SKM-1 treated with dmso at 0.1 percent for 144 hours (cell line): ENCODE data around the gene LRRC3B.
A peak's percentile ranks its signal among the peaks of the same experiment; 100 is the strongest.

Experiments
- DNase-seq: peaks from one replicate; lab custom pipeline; 2025; ENCODE audit not compliant: unreplicated experiment; lab: John Stamatoyannopoulos, UW

The LRRC3B gene

GRCh38 chr3:26704736-26705135 lies 82.2 kb downstream of the LRRC3B start:
- DNase-seq: no peak

GRCh38 chr3:26708501-26708900 lies 85.9 kb downstream of the LRRC3B start:
- DNase-seq: no peak

- DNase-seq: peak; percentile 33
Observed at GRCh38 chr3:26712211-26713026, 89.8 kb downstream of the LRRC3B start.

- no peak for DNase-seq
Observed at GRCh38 chr3:26713091-26713490, 90.5 kb downstream of the LRRC3B start.

- DNase-seq: no peak
Observed at GRCh38 chr3:26714485-26714884, 91.9 kb downstream of the LRRC3B start.

GRCh38 chr3:26715431-26715830 lies 92.9 kb downstream of the LRRC3B start:
- DNase-seq: no peak

GRCh38 chr3:26718315-26718714 lies 95.7 kb downstream of the LRRC3B start:
- no peak for DNase-seq

- no peak for DNase-seq
Observed at GRCh38 chr3:26719134-26719533, 96.6 kb downstream of the LRRC3B start.

- no peak for DNase-seq
Observed at GRCh38 chr3:26721047-26721446, 98.5 kb downstream of the LRRC3B start.

GRCh38 chr3:26731843-26732242 lies 109.3 kb downstream of the LRRC3B start:
- no peak for DNase-seq

- no peak for DNase-seq
Observed at GRCh38 chr3:26750263-26750662, 127.7 kb downstream of the LRRC3B start.

- DNase-seq: no peak
Observed at GRCh38 chr3:26752466-26752865, 129.9 kb downstream of the LRRC3B start.

- DNase-seq: no peak
Observed at GRCh38 chr3:26753095-26753494, 130.5 kb downstream of the LRRC3B start.

- no peak for DNase-seq
Observed at GRCh38 chr3:26757978-26758377, 135.4 kb downstream of the LRRC3B start.
